ENCODE results near the gene PTPRD.

PTPRD gene

GRCh38 chr9:8437876-8438275, 2174.9 kb downstream of the PTPRD start:
- H3K27ac ChIP-seq, result no peak overlapping the region
- no peaks in the 10 kb centered on the region for H3K36me3 ChIP-seq (ENCODE audit: insufficient read depth)

GRCh38 chr9:8437259-8437658, 2175.5 kb downstream of the PTPRD start:
- H3K4me2 ChIP-seq, result no peak overlapping the region
- no peaks in the 10 kb centered on the region for H3K4me1 ChIP-seq (ENCODE audit: low read depth, poor library complexity, severe bottlenecking)
- TF ChIP-seq CTCF (conservative IDR thresholded peaks at IDR 0.05; ENCODE audit: low read depth, low read length), result no peak
- H2AFZ ChIP-seq (ENCODE audit: low read depth), result no peak overlapping the region
- H3K79me2 ChIP-seq (ENCODE audit: insufficient read depth, low read depth), result no peaks in the 10 kb centered on the region
- no peak overlapping the region for H3K4me3 ChIP-seq (IDR thresholded peaks at IDR 0.05; ENCODE audit: insufficient read depth, low read depth, low read length)
- no peak overlapping the region for H3K27ac ChIP-seq
- H3K36me3 ChIP-seq (ENCODE audit: insufficient read depth), result no peaks in the 10 kb centered on the region
- H4K20me1 ChIP-seq (ENCODE audit: insufficient read depth), result no peaks in the 10 kb centered on the region
- no peak overlapping the region for H3K9ac ChIP-seq
- no peaks in the 10 kb centered on the region for H3K27me3 ChIP-seq (ENCODE audit: insufficient read depth, low read depth)

More at GRCh38 chr9:8437876-8438275, 2174.9 kb downstream of the PTPRD start:
- no peaks in the 10 kb centered on the region for H3K27me3 ChIP-seq (ENCODE audit: insufficient read depth, low read depth)
- no peak overlapping the region for H3K9ac ChIP-seq
- H3K4me3 ChIP-seq (IDR thresholded peaks at IDR 0.05; ENCODE audit: insufficient read depth, low read depth, low read length), result no peak overlapping the region
- no peaks in the 10 kb centered on the region for H3K79me2 ChIP-seq (ENCODE audit: insufficient read depth, low read depth)
- H3K4me2 ChIP-seq, result no peak overlapping the region
- H4K20me1 ChIP-seq (ENCODE audit: insufficient read depth), result no peaks in the 10 kb centered on the region
- H3K4me1 ChIP-seq (ENCODE audit: low read depth, poor library complexity, severe bottlenecking), result no peaks in the 10 kb centered on the region
- no peak overlapping the region for H2AFZ ChIP-seq (ENCODE audit: low read depth)
- TF ChIP-seq CTCF (conservative IDR thresholded peaks at IDR 0.05; ENCODE audit: low read depth, low read length), result no peak

GRCh38 chr9:8436786-8437185, 2176.0 kb downstream of the PTPRD start:
- no peak overlapping the region for H3K4me2 ChIP-seq
- H4K20me1 ChIP-seq (ENCODE audit: insufficient read depth), result no peaks in the 10 kb centered on the region
- no peaks in the 10 kb centered on the region for H3K36me3 ChIP-seq (ENCODE audit: insufficient read depth)
- no peaks in the 10 kb centered on the region for H3K79me2 ChIP-seq (ENCODE audit: insufficient read depth, low read depth)
- H3K27ac ChIP-seq, result no peak overlapping the region
- H3K27me3 ChIP-seq (ENCODE audit: insufficient read depth, low read depth), result no peaks in the 10 kb centered on the region
- H3K4me1 ChIP-seq (ENCODE audit: low read depth, poor library complexity, severe bottlenecking), result no peaks in the 10 kb centered on the region
- no peak overlapping the region for H2AFZ ChIP-seq (ENCODE audit: low read depth)
- no peak for TF ChIP-seq CTCF (conservative IDR thresholded peaks at IDR 0.05; ENCODE audit: low read depth, low read length)
- H3K4me3 ChIP-seq (IDR thresholded peaks at IDR 0.05; ENCODE audit: insufficient read depth, low read depth, low read length), result no peak overlapping the region
- no peak overlapping the region for H3K9ac ChIP-seq

GRCh38 chr9:8434621-8435020, 2178.2 kb downstream of the PTPRD start:
- Histone ChIP-seq H4K20me1 (ENCODE audit: insufficient read depth) (no peaks in the 10 kb centered on the region), H3K4me2 (no peak overlapping the region), H2AFZ (ENCODE audit: low read depth) (no peak overlapping the region), H3K4me3 (IDR thresholded peaks at IDR 0.05; ENCODE audit: insufficient read depth, low read depth, low read length) (no peak overlapping the region), H3K4me1 (ENCODE audit: low read depth, poor library complexity, severe bottlenecking) (no peaks in the 10 kb centered on the region), H3K36me3 (ENCODE audit: insufficient read depth) (no peaks in the 10 kb centered on the region), H3K9ac (no peak overlapping the region), H3K27ac (no peak overlapping the region), H3K79me2 (ENCODE audit: insufficient read depth, low read depth) (no peaks in the 10 kb centered on the region), H3K27me3 (ENCODE audit: insufficient read depth, low read depth) (no peaks in the 10 kb centered on the region)
- TF ChIP-seq CTCF (conservative IDR thresholded peaks at IDR 0.05; ENCODE audit: low read depth, low read length), result no peak

All from KMS-11 (cell line).